CD4-positive, alpha-beta T cell treated with Interleukin-12 subunit alpha and Interleukin-12 subunit beta, for 1 hour (primary cell): Measurements from ENCODE around the gene CFAP46.
"Not testable (repeated sequence)": the region's sequence is repeated elsewhere in the genome, so short reads cannot be mapped to it uniquely, and the experiment has no call there.

Experiments used
- DNase-seq: peaks from one replicate; pipeline ENCODE4 v3.0.0-alpha.2; 2020

The CFAP46 gene

GRCh38 chr10:132962623-132963429 lies 20.5 kb upstream of the CFAP46 start:
- DNase-seq: no peak

- peak; percentile 74 for DNase-seq
Measured at GRCh38 chr10:132961787-132962622, 19.6 kb upstream of the CFAP46 start.

GRCh38 chr10:132961420-132961786 lies 19.0 kb upstream of the CFAP46 start:
- DNase-seq: no peak

GRCh38 chr10:132960631-132961419 lies 18.5 kb upstream of the CFAP46 start:
- DNase-seq: no peak

- DNase-seq: no peak
Measured at GRCh38 chr10:132960071-132960472, 17.7 kb upstream of the CFAP46 start.

GRCh38 chr10:132959559-132959961 lies 17.2 kb upstream of the CFAP46 start:
- DNase-seq: no peak

- no peak for DNase-seq
Measured at GRCh38 chr10:132958883-132959558, 16.7 kb upstream of the CFAP46 start.

- DNase-seq: no peak
Measured at GRCh38 chr10:132957981-132958882, 15.9 kb upstream of the CFAP46 start.

- DNase-seq: no peak
Measured at GRCh38 chr10:132957131-132957530, 14.8 kb upstream of the CFAP46 start.

- not testable (repeated sequence) for DNase-seq
Measured at GRCh38 chr10:132956259-132956658, 13.9 kb upstream of the CFAP46 start.

GRCh38 chr10:132955479-132955878 lies 13.1 kb upstream of the CFAP46 start:
- no peak for DNase-seq

GRCh38 chr10:132953428-132953827 lies 11.1 kb upstream of the CFAP46 start:
- DNase-seq: no peak

- no peak for DNase-seq
Measured at GRCh38 chr10:132951926-132952325, 9.6 kb upstream of the CFAP46 start.

- DNase-seq: no peak
Measured at GRCh38 chr10:132948351-132948750, 6.0 kb upstream of the CFAP46 start.

- DNase-seq: no peak
Measured at GRCh38 chr10:132947843-132948242, 5.5 kb upstream of the CFAP46 start.

- DNase-seq: no peak
Measured at GRCh38 chr10:132946806-132947546, 4.6 kb upstream of the CFAP46 start.

- no peak for DNase-seq
Measured at GRCh38 chr10:132946311-132946710, 3.9 kb upstream of the CFAP46 start.

GRCh38 chr10:132945894-132946255 lies 3.5 kb upstream of the CFAP46 start:
- DNase-seq: no peak

GRCh38 chr10:132945125-132945893 lies 2.9 kb upstream of the CFAP46 start:
- no peak for DNase-seq

- DNase-seq: no peak
Measured at GRCh38 chr10:132944510-132944909, 2.1 kb upstream of the CFAP46 start.
